HepG2 (cell line): Measurements from ENCODE around the gene TSPAN8. TPM values are rescaled to one million over a fixed set of nuclear protein-coding genes. Genes with fewer than 3 reads are reported as not detected.

Experiments used
- BRF2 ChIP-seq: sonication (generic); formaldehyde crosslinking; IDR thresholded peaks from 2 replicates; pipeline ENCODE4 v1.8.1; 2022; ENCODE audit warnings: mild to moderate bottlenecking, missing genetic modification reagents
- IKZF4 ChIP-seq: sonication (generic); formaldehyde crosslinking; IDR thresholded peaks from 2 replicates; pipeline ENCODE4 v1.5.1; 2020; ENCODE audit warnings: borderline replicate concordance, mild to moderate bottlenecking, low read depth, missing genetic modification reagents; ENCODE audit errors: not compliant biosample characterization
- MEIS2 ChIP-seq: sonication (generic); formaldehyde crosslinking; IDR thresholded peaks from 2 replicates; pipeline ENCODE4 v1.9.0; 2021; ENCODE audit warnings: mild to moderate bottlenecking, missing genetic modification reagents
- RELA ChIP-seq: sonication (generic); formaldehyde crosslinking; IDR thresholded peaks from 2 replicates; pipeline ENCODE4 v1.4.0; 2020; ENCODE audit warnings: missing genetic modification reagents
- SMARCE1 ChIP-seq: fragments of 450-650 bp; IDR thresholded peaks from 2 replicates; pipeline ENCODE4 v1.6.1; 2017; ENCODE audit warnings: borderline replicate concordance
- SOX13 ChIP-seq, 3 experiments: fragments of 450-650 bp in 1 of 3; sonication (generic) in 1 of 3; formaldehyde crosslinking in 1 of 3; IDR thresholded peaks in 2 of 3; conservative IDR thresholded peaks in 1 of 3; 2 replicates each; pipeline versions ENCODE4 v1.5.0 to v1.6.1; 2016 to 2020; ENCODE audit warnings: antibody characterized with exemption in 1 of 3, mild to moderate bottlenecking in 1 of 3, missing compliant biosample characterization in 1 of 3, missing genetic modification reagents in 1 of 3, moderate library complexity in 1 of 3
- TCF7L2 ChIP-seq: IDR thresholded peaks from 2 replicates; pipeline ENCODE4 v1.6.1; 2011; ENCODE audit warnings: mild to moderate bottlenecking, low read depth, low read length, moderate library complexity
- ZBTB21 ChIP-seq: sonication (generic); formaldehyde crosslinking; IDR thresholded peaks from 2 replicates; pipeline ENCODE4 v1.4.0; 2020; ENCODE audit warnings: missing genetic modification reagents
- ZBTB3 ChIP-seq: sonication (generic); formaldehyde crosslinking; IDR thresholded peaks from 2 replicates; pipeline ENCODE4 v1.4.0; 2020; ENCODE audit warnings: low read depth, mild to moderate bottlenecking, moderate library complexity, missing genetic modification reagents, borderline replicate concordance
- ZEB1 ChIP-seq: IDR thresholded peaks from 2 replicates; pipeline ENCODE4 v1.6.1; 2012; ENCODE audit warnings: mild to moderate bottlenecking, low read depth, inconsistent platforms; ENCODE audit not compliant: insufficient replicate concordance
- ZNF275 ChIP-seq: sonication (generic); formaldehyde crosslinking; IDR thresholded peaks from 2 replicates; pipeline ENCODE4 v1.8.0; 2022; ENCODE audit warnings: missing genetic modification reagents, mild to moderate bottlenecking, inconsistent platforms, borderline replicate concordance
- ZNF331 ChIP-seq: sonication (generic); formaldehyde crosslinking; IDR thresholded peaks from 2 replicates; pipeline ENCODE4 v1.4.0; 2020; ENCODE audit warnings: missing genetic modification reagents
- ZNF567 ChIP-seq: sonication (generic); formaldehyde crosslinking; IDR thresholded peaks from 2 replicates; pipeline ENCODE4 v1.8.1; 2023; ENCODE audit warnings: mild to moderate bottlenecking, missing genetic modification reagents, borderline replicate concordance
- ZNF580 ChIP-seq: IDR thresholded peaks from 2 replicates; pipeline ENCODE4 v1.6.1; 2016; ENCODE audit warnings: low read depth, borderline replicate concordance
- ZNF660 ChIP-seq: sonication (generic); formaldehyde crosslinking; IDR thresholded peaks from 2 replicates; pipeline ENCODE4 v1.5.1; 2020; ENCODE audit warnings: mild to moderate bottlenecking, low read depth, missing genetic modification reagents, borderline replicate concordance
- ZNF792 ChIP-seq: IDR thresholded peaks from 2 replicates; pipeline ENCODE4 v1.6.1; 2016
- polyA plus RNA-seq, 8 experiments: library from polyadenylated mRNA; depleted of rRNA in 3 of 8; stranded (reverse) in 7 of 8; unstranded in 1 of 8; fragments of >200 nt; fragmentation: Illumina TruSeq in 4 of 8; extraction: Trizol in 4 of 8; gene quantifications; 2 replicates each; pipeline versions ENCODE4 v1.2.1 to v1.2.3, GENCODE V29; 2011 to 2016; ENCODE audit warnings: low read depth in 4 of 8, missing spikeins in 1 of 8, mixed read lengths in 1 of 8; ENCODE audit not compliant: insufficient read depth in 1 of 8
- total RNA-seq, 5 experiments: library from RNA; depleted of rRNA; stranded (reverse); fragments of >200 nt; fragmentation: Illumina TruSeq; extraction: Trizol; gene quantifications; 2 replicates each; pipeline ENCODE4 v1.2.3, GENCODE V29; 2016; ENCODE audit warnings: low read depth in 1 of 5
- TF ChIP-seq, protein P1 (sequence below): sonication (generic); formaldehyde crosslinking; IDR thresholded peaks from 2 replicates; pipeline ENCODE4 v1.4.0; 2020; ENCODE audit warnings: missing genetic modification reagents, borderline replicate concordance
- TF ChIP-seq, protein P2 (sequence below), 2 experiments: fragments of 450-650 bp in 1 of 2; sonication (generic) in 1 of 2; formaldehyde crosslinking; IDR thresholded peaks; 2 replicates each; pipeline versions ENCODE4 v1.5.0 to v1.8.0; 2020 to 2022; ENCODE audit warnings: mild to moderate bottlenecking in 1 of 2, missing genetic modification reagents in 1 of 2
- TF ChIP-seq, protein P3 (sequence below): IDR thresholded peaks from 2 replicates; pipeline ENCODE4 v1.6.1; 2016; ENCODE audit warnings: missing biosample characterization, missing genetic modification reagents, low read depth

TSPAN8 gene
- total and polyA plus RNA-seq, 2 of the 13 experiments (the other 11 are each of a cell fraction or from before 2014, with no cell fraction given), result 3.4 to 3.9 TPM

DNA sequence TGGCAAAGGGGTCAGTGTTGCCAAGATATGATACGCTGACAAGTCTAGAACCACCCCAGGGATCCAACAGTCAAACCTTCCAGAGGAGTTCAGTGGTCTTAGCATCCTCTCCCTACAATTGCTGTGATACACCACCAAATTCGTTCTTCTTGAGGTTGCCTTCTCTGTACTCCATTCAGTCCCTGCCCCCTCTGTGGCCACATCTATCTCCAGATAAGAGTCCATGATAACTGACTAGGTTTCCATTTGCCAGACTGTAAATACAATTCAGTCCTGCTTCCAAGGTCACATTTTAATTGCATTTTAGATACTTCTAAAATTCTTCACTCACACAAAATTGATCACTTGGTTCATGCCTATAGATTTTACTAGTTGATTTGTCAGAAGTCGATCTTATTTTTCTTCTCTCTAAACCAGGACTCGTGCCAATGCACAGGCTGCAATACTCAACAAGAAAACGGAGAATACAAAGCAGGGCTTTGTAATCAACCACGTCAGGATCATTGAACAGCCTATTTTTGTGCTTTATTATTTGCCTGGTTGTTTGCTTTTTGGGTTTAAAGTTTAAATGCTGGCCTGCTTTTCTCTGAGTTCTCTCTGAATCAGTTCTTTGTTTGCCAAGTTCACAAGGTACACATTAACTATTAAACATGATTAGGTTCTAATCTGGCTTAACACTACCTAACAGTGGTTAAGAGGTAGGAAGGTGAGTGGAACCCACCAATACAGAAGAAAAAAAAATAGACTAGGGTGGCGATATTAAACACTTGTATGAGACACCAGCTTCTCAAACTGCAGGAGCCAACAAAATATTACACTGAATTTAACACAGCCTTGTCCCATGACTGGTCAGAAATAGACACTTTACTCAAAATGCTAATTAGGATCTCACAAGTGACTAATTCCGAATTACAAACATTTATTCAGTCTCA lies 5.3 kb upstream of the TSPAN8 start (continued):
- TF ChIP-seq, protein P1, sequence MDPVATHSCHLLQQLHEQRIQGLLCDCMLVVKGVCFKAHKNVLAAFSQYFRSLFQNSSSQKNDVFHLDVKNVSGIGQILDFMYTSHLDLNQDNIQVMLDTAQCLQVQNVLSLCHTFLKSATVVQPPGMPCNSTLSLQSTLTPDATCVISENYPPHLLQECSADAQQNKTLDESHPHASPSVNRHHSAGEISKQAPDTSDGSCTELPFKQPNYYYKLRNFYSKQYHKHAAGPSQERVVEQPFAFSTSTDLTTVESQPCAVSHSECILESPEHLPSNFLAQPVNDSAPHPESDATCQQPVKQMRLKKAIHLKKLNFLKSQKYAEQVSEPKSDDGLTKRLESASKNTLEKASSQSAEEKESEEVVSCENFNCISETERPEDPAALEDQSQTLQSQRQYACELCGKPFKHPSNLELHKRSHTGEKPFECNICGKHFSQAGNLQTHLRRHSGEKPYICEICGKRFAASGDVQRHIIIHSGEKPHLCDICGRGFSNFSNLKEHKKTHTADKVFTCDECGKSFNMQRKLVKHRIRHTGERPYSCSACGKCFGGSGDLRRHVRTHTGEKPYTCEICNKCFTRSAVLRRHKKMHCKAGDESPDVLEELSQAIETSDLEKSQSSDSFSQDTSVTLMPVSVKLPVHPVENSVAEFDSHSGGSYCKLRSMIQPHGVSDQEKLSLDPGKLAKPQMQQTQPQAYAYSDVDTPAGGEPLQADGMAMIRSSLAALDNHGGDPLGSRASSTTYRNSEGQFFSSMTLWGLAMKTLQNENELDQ (CRISPR knock-in tag), result no peak
- TF ChIP-seq, protein P2, sequence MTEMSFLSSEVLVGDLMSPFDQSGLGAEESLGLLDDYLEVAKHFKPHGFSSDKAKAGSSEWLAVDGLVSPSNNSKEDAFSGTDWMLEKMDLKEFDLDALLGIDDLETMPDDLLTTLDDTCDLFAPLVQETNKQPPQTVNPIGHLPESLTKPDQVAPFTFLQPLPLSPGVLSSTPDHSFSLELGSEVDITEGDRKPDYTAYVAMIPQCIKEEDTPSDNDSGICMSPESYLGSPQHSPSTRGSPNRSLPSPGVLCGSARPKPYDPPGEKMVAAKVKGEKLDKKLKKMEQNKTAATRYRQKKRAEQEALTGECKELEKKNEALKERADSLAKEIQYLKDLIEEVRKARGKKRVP (CRISPR knock-in tag; IDR thresholded peaks at IDR 0.05), result no peak
- no peak for TF ChIP-seq SMARCE1
- TF ChIP-seq ZEB1, result peak; percentile 61
- peak; percentile 52; the same call in 1 of the 2 replicates for TF ChIP-seq SOX13 (IDR thresholded peaks at IDR 0.05)
- peak in 1 of 2 experiments; percentile 88; a peak in 2 of 4 replicates for TF ChIP-seq SOX13 (CRISPR knock-in tag; conservative IDR thresholded peaks at IDR 0.05 in 1 of 2, IDR thresholded peaks at IDR 0.05 in 1 of 2)
- no peak for TF ChIP-seq BRF2 (CRISPR knock-in tag)
- TF ChIP-seq ZNF580 (CRISPR knock-in tag), result peak; percentile 27; the same call in 1 of the 2 replicates
- no peak for TF ChIP-seq ZNF660
- no peak for TF ChIP-seq ZNF567 (CRISPR knock-in tag)
- TF ChIP-seq, protein P3, sequence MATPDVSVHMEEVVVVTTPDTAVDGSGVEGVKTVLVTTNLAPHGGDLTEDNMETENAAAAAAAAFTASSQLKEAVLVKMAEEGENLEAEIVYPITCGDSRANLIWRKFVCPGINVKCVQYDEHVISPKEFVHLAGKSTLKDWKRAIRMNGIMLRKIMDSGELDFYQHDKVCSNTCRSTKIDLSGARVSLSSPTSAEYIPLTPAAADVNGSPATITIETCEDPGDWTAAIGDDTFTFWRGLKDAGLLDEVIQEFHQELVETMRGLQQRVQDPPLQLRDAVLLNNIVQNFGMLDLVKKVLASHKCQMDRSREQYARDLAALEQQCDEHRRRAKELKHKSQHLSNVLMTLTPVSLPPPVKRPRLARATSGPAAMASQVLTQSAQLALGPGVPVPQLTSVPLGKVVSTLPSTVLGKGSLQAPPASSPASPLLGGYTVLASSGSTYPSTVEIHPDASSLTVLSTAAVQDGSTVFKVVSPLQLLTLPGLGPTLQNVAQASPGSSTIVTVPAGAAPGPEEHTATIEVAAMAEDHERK (CRISPR knock-in tag), result no peak
- TF ChIP-seq IKZF4, result no peak
- no peak for TF ChIP-seq MEIS2 (CRISPR knock-in tag)
- peak; percentile 45; the same call in 1 of the 2 replicates for TF ChIP-seq ZNF792 (CRISPR knock-in tag)
- peak; percentile 30; the same call in 1 of the 2 replicates for TF ChIP-seq ZNF275 (CRISPR knock-in tag)
- TF ChIP-seq TCF7L2, result no peak
- TF ChIP-seq ZBTB21, result no peak
- no peak for TF ChIP-seq ZBTB3
- no peak for TF ChIP-seq RELA (CRISPR knock-in tag)
- TF ChIP-seq ZNF331, result peak; percentile 57
